Tibial nerve (tissue), 4 donors: ENCODE measurements around the gene NIPBL. TPM values are rescaled to one million over a fixed set of nuclear protein-coding genes. Genes with fewer than 3 reads are reported as not detected.

ENCODE experiments used
- DNase-seq, 2 donors: peaks; one replicate each; pipeline ENCODE4 v3.0.0-alpha.2; 2019; ENCODE audit warnings: low spot score in 2 of 2
- H3K27ac ChIP-seq, 4 donors: fragments of 200-600 bp; sonication (generic) in 3 of 4; one replicate each; pipeline ENCODE4 v1.5.1; 2017 to 2019; ENCODE audit warnings: mild to moderate bottlenecking in 1 of 4
- H3K27me3 ChIP-seq, 2 donors: fragments of 200-600 bp; sonication (generic) in 1 of 2; one replicate each; pipeline versions ENCODE4 v1.5.1 to v1.6.0; 2017 to 2019
- H3K36me3 ChIP-seq, 3 donors: fragments of 200-600 bp; sonication (generic); one replicate each; pipeline ENCODE4 v1.5.1; 2018 to 2019
- H3K4me1 ChIP-seq, 4 donors: fragments of 200-600 bp; sonication (generic) in 3 of 4; one replicate each; pipeline ENCODE4 v1.5.1; 2017 to 2019
- H3K4me3 ChIP-seq, 4 donors: fragments of 200-600 bp; sonication (generic) in 3 of 4; one replicate each; pipeline ENCODE4 v1.5.1; 2017 to 2019; ENCODE audit warnings: mild to moderate bottlenecking in 1 of 4, moderate library complexity in 1 of 4
- H3K9me3 ChIP-seq, 4 donors: fragments of 200-600 bp; sonication (generic) in 3 of 4; one replicate each; pipeline ENCODE4 v1.5.1; 2017 to 2019
- EP300 ChIP-seq, 2 donors: sonication (generic); formaldehyde crosslinking; IDR thresholded peaks; one replicate each; pipeline ENCODE4 v1.6.1; 2017; ENCODE audit warnings: antibody characterized with exemption in 2 of 2, mild to moderate bottlenecking in 1 of 2
- POLR2A ChIP-seq, 2 donors: fragments of 450-650 bp; IDR thresholded peaks; one replicate each; pipeline ENCODE4 v1.6.1; 2017; ENCODE audit warnings: antibody characterized with exemption in 2 of 2, mild to moderate bottlenecking in 2 of 2, moderate library complexity in 2 of 2
- WGBS, 2 donors: methylation state at CpG; one replicate each; pipeline ENCODE4 v1.1.5; 2018; 5-methylcytosine and 5-hydroxymethylcytosine counted together
- total RNA-seq, 4 donors: library from RNA; depleted of rRNA; stranded (reverse); fragments of >200 nt; gene quantifications; one replicate each; pipeline ENCODE4 v1.1.0, GENCODE V29; 2016
- TF ChIP-seq, protein P1 (sequence below), 5 experiments: fragments of 200-600 bp in 3 of 5; fragments of 450-650 bp in 2 of 5; sonication (generic) in 3 of 5; IDR thresholded peaks; one replicate each; pipeline ENCODE4 v1.5.1; 2016 to 2019; ENCODE audit warnings: antibody characterized with exemption in 5 of 5, mild to moderate bottlenecking in 3 of 5, moderate library complexity in 2 of 5

NIPBL gene
- total RNA-seq, 4 donors from 2014 or later = 53.4 to 64.5 (median 59.4) TPM

DNA sequence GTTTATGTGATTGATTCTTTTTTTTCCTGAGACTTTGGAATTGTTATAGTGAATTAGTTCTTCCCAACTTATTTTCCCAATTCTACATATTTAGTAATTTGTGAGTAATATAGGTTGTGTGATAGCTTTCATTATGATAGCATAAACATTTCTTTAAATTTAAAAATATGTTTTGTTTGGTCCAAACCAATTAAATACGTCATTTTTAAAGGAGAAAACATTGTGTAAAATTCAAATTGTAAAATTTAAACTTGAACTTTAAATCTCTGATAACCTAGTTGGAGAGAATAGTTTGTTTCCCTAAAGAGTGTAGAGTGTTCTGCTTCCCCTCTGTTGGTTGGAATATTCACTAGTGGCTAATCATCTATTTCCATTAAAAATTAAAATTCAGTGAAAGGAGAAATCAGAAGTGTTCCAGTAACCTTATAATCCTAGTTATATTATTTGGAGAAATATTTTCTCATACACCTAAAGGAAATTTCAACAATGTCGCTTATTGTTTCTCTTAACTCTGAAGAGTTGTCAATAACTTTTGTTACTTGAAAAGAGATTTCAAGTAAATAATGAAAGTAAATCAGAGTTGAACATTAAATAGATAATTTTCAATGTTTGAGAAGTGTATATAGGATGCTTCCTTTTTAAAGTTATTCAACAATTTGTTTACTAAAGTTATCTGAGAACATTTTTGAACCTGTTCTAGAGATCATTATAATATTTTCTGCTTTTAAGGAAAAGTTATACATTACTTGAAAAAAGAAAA is 2.9 kb downstream of the NIPBL start:
- H3K4me3 ChIP-seq = peak overlapping the region in 3 of 4 donors; percentile 83 to 94 (median 87)
- 28% methylated on average over 2 of the region's 2 CpGs for WGBS, 2 donors
- H3K9me3 ChIP-seq = no peaks in the 10 kb centered on the region
- H3K27ac ChIP-seq = peak overlapping the region; percentile 94 to 99 (median 97)
- no peaks in the 10 kb centered on the region for H3K36me3 ChIP-seq
- TF ChIP-seq EP300 (IDR thresholded peaks at IDR 0.05) (no peak), POLR2A (IDR thresholded peaks at IDR 0.05) (no peak)
- TF ChIP-seq, protein P1, sequence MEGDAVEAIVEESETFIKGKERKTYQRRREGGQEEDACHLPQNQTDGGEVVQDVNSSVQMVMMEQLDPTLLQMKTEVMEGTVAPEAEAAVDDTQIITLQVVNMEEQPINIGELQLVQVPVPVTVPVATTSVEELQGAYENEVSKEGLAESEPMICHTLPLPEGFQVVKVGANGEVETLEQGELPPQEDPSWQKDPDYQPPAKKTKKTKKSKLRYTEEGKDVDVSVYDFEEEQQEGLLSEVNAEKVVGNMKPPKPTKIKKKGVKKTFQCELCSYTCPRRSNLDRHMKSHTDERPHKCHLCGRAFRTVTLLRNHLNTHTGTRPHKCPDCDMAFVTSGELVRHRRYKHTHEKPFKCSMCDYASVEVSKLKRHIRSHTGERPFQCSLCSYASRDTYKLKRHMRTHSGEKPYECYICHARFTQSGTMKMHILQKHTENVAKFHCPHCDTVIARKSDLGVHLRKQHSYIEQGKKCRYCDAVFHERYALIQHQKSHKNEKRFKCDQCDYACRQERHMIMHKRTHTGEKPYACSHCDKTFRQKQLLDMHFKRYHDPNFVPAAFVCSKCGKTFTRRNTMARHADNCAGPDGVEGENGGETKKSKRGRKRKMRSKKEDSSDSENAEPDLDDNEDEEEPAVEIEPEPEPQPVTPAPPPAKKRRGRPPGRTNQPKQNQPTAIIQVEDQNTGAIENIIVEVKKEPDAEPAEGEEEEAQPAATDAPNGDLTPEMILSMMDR (IDR thresholded peaks at IDR 0.05) = no peak
- no peak for DNase-seq
- H3K27me3 ChIP-seq = no peaks in the 10 kb centered on the region
- H3K4me1 ChIP-seq = peaks cover 0 to 66% (median 39%) of the 10 kb centered on the region in 4 donors

DNA sequence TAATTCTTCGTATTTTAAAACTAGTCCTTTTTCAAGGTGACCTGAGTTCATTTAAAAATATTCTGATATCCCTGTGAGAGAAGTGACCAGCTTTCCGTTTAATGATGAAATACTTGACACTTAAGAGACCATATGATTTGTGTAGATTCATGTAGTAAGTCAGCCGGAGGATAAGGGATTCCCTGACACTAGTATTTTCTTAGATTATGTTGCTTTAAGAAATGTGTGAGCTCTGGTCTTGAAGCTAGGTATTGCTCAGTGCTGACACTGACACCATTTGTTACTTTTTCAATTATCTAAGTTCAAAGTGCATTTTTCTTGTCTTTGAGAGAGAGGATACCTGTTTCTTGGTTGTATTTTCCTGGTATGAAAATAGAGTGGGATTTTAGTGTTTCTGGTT is 4.2 kb downstream of the NIPBL start:
- no peak for DNase-seq
- peak overlapping the region in 1 of 4 donors; percentile 10 for H3K27ac ChIP-seq
- H3K36me3 ChIP-seq = peaks cover 0 to 7% (median 0%) of the 10 kb centered on the region in 3 donors
- WGBS, 2 donors = 31 to 52% methylated on average over 3 of the region's 3 CpGs
- H3K27me3 ChIP-seq = no peaks in the 10 kb centered on the region
- H3K4me3 ChIP-seq = no peak overlapping the region
- peaks cover 0 to 72% (median 36%) of the 10 kb centered on the region in 4 donors for H3K4me1 ChIP-seq
- H3K9me3 ChIP-seq = no peaks in the 10 kb centered on the region
- no peak for TF ChIP-seq EP300 (IDR thresholded peaks at IDR 0.05)
- TF ChIP-seq, protein P1 (IDR thresholded peaks at IDR 0.05) = no peak
- no peak for TF ChIP-seq POLR2A (IDR thresholded peaks at IDR 0.05)

DNA sequence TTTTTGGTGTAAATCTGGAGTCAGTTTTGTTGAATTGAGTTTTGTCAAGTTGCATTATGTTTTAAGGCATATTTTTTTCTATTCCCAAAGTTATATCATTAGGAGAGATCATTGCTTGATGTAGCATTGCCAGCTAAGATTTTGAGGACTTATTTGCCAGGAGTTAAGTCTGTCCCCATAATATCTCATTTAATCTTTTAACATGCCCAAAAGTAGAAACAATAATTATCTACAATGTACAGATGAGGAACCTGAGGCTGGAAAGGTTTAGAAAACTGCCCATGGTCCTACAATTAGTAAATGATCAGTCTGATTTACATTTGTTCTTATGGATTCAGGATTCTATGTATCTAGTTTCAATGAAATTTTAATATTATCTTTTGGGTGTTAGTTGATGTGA is 4.7 kb downstream of the NIPBL start:
- TF ChIP-seq POLR2A (IDR thresholded peaks at IDR 0.05) = no peak
- no peak for TF ChIP-seq EP300 (IDR thresholded peaks at IDR 0.05)
- TF ChIP-seq, protein P1 (IDR thresholded peaks at IDR 0.05) = no peak
- Histone ChIP-seq H3K9me3 (no peaks in the 10 kb centered on the region), H3K27me3 (no peaks in the 10 kb centered on the region), H3K4me1 (peaks cover 0 to 77% (median 36%) of the 10 kb centered on the region in 4 donors), H3K27ac (no peak overlapping the region), H3K36me3 (peaks cover 0 to 10% (median 0%) of the 10 kb centered on the region in 3 donors), H3K4me3 (no peak overlapping the region)
- DNase-seq = no peak

DNA sequence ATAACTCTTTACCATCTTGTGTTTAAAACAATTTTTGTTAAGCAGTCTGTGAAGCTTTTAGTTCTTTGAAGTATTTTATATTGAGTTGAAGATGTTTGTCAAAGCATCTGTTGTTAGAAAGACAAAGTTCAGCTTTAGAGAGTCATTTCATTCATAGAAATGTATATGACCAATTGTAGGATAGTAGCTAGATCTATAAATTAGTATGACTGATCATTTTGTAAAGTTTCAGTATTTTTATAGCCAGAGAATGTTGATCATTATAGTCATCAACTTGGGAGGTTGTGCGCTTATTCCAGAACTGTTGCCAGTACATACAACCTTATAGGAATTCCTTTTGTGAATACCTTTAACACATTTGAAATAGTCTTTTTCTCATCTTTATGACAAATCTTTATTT is 5.2 kb downstream of the NIPBL start:
- Histone ChIP-seq H3K4me3 (no peak overlapping the region), H3K9me3 (no peaks in the 10 kb centered on the region), H3K27ac (no peak overlapping the region), H3K4me1 (peaks cover 0 to 82% (median 36%) of the 10 kb centered on the region in 4 donors), H3K36me3 (peaks cover 0 to 10% (median 0%) of the 10 kb centered on the region in 3 donors), H3K27me3 (no peaks in the 10 kb centered on the region)
- WGBS, 2 donors = 93 to 100% methylated on average over 1 of the region's 1 CpG
- TF ChIP-seq, protein P1 (IDR thresholded peaks at IDR 0.05) = no peak
- TF ChIP-seq EP300 (IDR thresholded peaks at IDR 0.05) (no peak), POLR2A (IDR thresholded peaks at IDR 0.05) (no peak)
- no peak for DNase-seq

DNA sequence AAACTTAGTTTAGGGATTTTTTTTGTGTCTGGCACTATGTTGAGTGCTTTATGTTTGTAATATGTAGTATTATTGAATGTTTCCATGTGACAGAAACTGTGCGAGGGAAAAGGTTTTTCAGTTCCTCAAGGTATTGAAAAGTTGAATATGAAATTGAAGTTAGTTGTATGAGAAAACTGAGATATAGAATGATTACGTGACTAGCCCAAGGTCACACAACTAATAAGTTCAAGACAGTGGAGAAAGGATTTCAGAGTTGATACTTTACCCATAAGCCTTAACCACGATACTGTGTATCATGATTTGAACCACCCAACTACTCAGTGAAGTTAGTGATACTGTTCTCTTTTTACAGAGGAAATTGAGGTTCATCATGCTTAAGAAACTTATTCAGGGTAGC is 5.7 kb downstream of the NIPBL start:
- Histone ChIP-seq H3K4me3 (no peak overlapping the region), H3K9me3 (no peaks in the 10 kb centered on the region), H3K4me1 (peaks cover 0 to 87% (median 37%) of the 10 kb centered on the region in 4 donors), H3K27me3 (no peaks in the 10 kb centered on the region), H3K27ac (no peak overlapping the region), H3K36me3 (peaks cover 0 to 10% (median 0%) of the 10 kb centered on the region in 3 donors)
- 72 to 75% methylated on average over 3 of the region's 3 CpGs for WGBS, 2 donors
- no peak for DNase-seq
- TF ChIP-seq, protein P1 (IDR thresholded peaks at IDR 0.05) = no peak
- TF ChIP-seq EP300 (IDR thresholded peaks at IDR 0.05) (no peak), POLR2A (IDR thresholded peaks at IDR 0.05) (no peak)
